CD14-positive monocyte (primary cell): ENCODE data around the gene ALLC. TPM values are rescaled to one million over a fixed set of nuclear protein-coding genes. Genes with fewer than 3 reads are reported as not detected.

Source experiments
- DNase-seq, 3 donors: peaks; one replicate each; pipeline ENCODE4 v3.0.0-alpha.2; 2011 to 2022
- H2AFZ ChIP-seq: 2 replicates; pipeline ENCODE4 v1.6.0; 2012; ENCODE audit warnings: mild to moderate bottlenecking, low read depth, low read length, inconsistent platforms; ENCODE audit not compliant: insufficient read depth, poor library complexity, severe bottlenecking
- H3K27ac ChIP-seq, 2 donors: 1 replicate in 1 of 2; 2 replicates in 1 of 2; pipeline ENCODE4 v1.5.1; 2012 to 2013; ENCODE audit warnings: low read length in 2 of 2, control low read depth in 1 of 2, inconsistent platforms in 1 of 2, low read depth in 1 of 2, mild to moderate bottlenecking in 1 of 2
- H3K27me3 ChIP-seq, 2 donors: one replicate each; pipeline versions ENCODE4 v1.6.0 to v1.6.1; 2011 to 2013; ENCODE audit warnings: low read length in 2 of 2; ENCODE audit not compliant: control insufficient read depth in 2 of 2, insufficient read depth in 2 of 2
- H3K36me3 ChIP-seq, 2 donors: replicated peaks in 1 of 2; 1 replicate in 1 of 2; 2 replicates in 1 of 2; pipeline versions ENCODE4 v1.5.1 to v1.6.1; 2012 to 2013; ENCODE audit warnings: low read length in 2 of 2, control low read depth in 1 of 2, inconsistent platforms in 1 of 2, mild to moderate bottlenecking in 1 of 2; ENCODE audit not compliant: insufficient read depth in 2 of 2, control insufficient read depth in 1 of 2
- H3K4me1 ChIP-seq, 2 donors: 1 replicate in 1 of 2; 2 replicates in 1 of 2; pipeline versions ENCODE4 v1.5.1 to v1.6.1; 2012 to 2013; ENCODE audit warnings: low read length in 2 of 2, control low read depth in 1 of 2, inconsistent platforms in 1 of 2, mild to moderate bottlenecking in 1 of 2, moderate library complexity in 1 of 2; ENCODE audit not compliant: insufficient read depth in 2 of 2, control insufficient read depth in 1 of 2
- H3K4me2 ChIP-seq: replicated peaks from 2 replicates; pipeline ENCODE3; 2012; ENCODE audit warnings: low read length, moderate library complexity, mild to moderate bottlenecking; ENCODE audit not compliant: poor library complexity, severe bottlenecking; ENCODE audit errors: extremely low read depth
- H3K4me3 ChIP-seq, 3 experiments: fragments of 200-600 bp in 1 of 3; sonication (generic) in 1 of 3; replicated peaks in 1 of 3; 1 replicate in 2 of 3; 2 replicates in 1 of 3; pipeline ENCODE4 v1.5.1; 2011 to 2013; ENCODE audit warnings: low read length in 3 of 3, mild to moderate bottlenecking in 3 of 3, control low read depth in 2 of 3, low read depth in 2 of 3, inconsistent platforms in 1 of 3, moderate library complexity in 1 of 3
- H3K79me2 ChIP-seq: 2 replicates; pipeline ENCODE4 v1.6.0; 2012; ENCODE audit warnings: mild to moderate bottlenecking, control low read depth, inconsistent platforms, low read length, moderate library complexity; ENCODE audit not compliant: insufficient read depth
- H3K9ac ChIP-seq: 2 replicates; pipeline ENCODE4 v1.6.0; 2017; ENCODE audit warnings: low read length, mild to moderate bottlenecking; ENCODE audit not compliant: insufficient read depth, poor library complexity, severe bottlenecking
- H3K9me3 ChIP-seq, 2 donors: replicated peaks in 1 of 2; 1 replicate in 1 of 2; 2 replicates in 1 of 2; pipeline versions ENCODE4 v1.5.1 to v1.6.1; 2012 to 2013; ENCODE audit warnings: low read length in 2 of 2, control low read depth in 1 of 2; ENCODE audit not compliant: control insufficient read depth in 1 of 2, insufficient read depth in 1 of 2
- H4K20me1 ChIP-seq: 2 replicates; pipeline ENCODE4 v1.6.0; 2012; ENCODE audit warnings: mild to moderate bottlenecking, low read length, control low read depth, moderate library complexity; ENCODE audit not compliant: insufficient read depth
- H3K27ac Mint-ChIP-seq, 7 donors: one replicate each; pipeline ENCODE4 v1.8.0; 2020; ENCODE audit warnings: mild to moderate bottlenecking in 7 of 7, mixed read lengths in 7 of 7, moderate library complexity in 6 of 7, inconsistent platforms in 2 of 7
- H3K27me3 Mint-ChIP-seq, 3 donors: one replicate each; pipeline ENCODE4 v1.8.0; 2021 to 2022; ENCODE audit warnings: low read depth in 3 of 3, mild to moderate bottlenecking in 3 of 3, mixed read lengths in 3 of 3, moderate library complexity in 3 of 3, inconsistent platforms in 1 of 3
- H3K36me3 Mint-ChIP-seq, 2 donors: one replicate each; pipeline ENCODE4 v1.8.0; 2020; ENCODE audit warnings: mixed read lengths in 2 of 2, inconsistent platforms in 1 of 2, mild to moderate bottlenecking in 1 of 2
- H3K4me1 Mint-ChIP-seq: one replicate; pipeline ENCODE4 v1.8.0; 2020; ENCODE audit warnings: mild to moderate bottlenecking, mixed read lengths
- H3K4me3 Mint-ChIP-seq, 2 donors: one replicate each; pipeline ENCODE4 v1.8.0; 2020; ENCODE audit warnings: mild to moderate bottlenecking in 2 of 2, mixed read lengths in 2 of 2, moderate library complexity in 1 of 2
- H3K9me3 Mint-ChIP-seq, 7 donors: one replicate each; pipeline ENCODE4 v1.8.0; 2020 to 2022; ENCODE audit warnings: mixed read lengths in 7 of 7, mild to moderate bottlenecking in 6 of 7, moderate library complexity in 6 of 7, inconsistent platforms in 2 of 7
- WGBS: methylation state at CpG from one replicate; pipeline ENCODE4 v1.1.5; 2013; ENCODE audit warnings: missing lambda C conversion rate; ENCODE audit not compliant: insufficient coverage; 5-methylcytosine and 5-hydroxymethylcytosine counted together
- intact Hi-C, 2 donors: fragments of 100-400 bp; cut with micrococcal nuclease; formaldehyde crosslinking; loops; one replicate each; pipeline versions ENCODE4 v1.15.0 to v1.15.1; 2023
- polyA plus RNA-seq, 3 donors: library from polyadenylated mRNA; depleted of rRNA in 1 of 3; unstranded in 2 of 3; stranded (reverse) in 1 of 3; fragments of 300-500 nt in 2 of 3; fragments of >200 nt in 1 of 3; fragmentation: Illumina TruSeq in 2 of 3; gene quantifications; 1 replicate in 2 of 3; 2 replicates in 1 of 3; pipeline ENCODE4 v1.2.3, GENCODE V29; 2012 to 2021
- TF ChIP-seq, protein P1 (sequence below): fragments of 200-600 bp; IDR thresholded peaks from one replicate; pipeline ENCODE4 v1.8.0; 2022; ENCODE audit warnings: antibody characterized with exemption, mild to moderate bottlenecking

The ALLC gene
- polyA plus RNA-seq, 3 donors: not detected

DNA sequence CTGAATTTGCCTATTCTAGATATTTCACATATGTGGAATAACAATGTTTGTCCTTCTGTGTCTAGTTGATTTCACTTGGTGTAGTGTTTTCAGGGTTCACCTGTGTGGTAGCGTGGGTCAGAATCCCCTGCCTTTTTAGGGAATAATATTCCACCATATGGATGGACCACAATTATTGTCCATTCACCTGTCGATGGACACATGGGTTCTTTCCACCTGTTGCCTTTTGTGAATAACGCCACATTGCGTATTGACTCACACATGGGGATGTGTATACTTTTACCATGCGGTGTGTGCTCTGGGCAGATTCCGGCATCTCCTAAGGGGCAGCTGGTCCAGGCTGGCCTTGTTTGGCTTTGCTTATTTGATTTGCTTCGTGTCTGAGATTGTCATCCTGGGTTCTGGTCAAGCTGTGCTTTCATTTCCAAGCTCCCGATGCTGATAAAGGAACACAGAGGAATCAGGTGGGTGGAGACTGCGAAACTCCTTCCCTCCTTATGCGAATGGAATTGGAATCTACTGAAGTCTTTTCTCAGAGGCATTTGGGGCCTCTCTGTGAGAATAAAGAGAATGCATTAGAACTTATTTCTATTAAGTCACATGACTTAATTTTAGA lies 18.9 kb upstream of the ALLC start:
- no peaks in the 10 kb centered on the region for H3K79me2 ChIP-seq
- no peak overlapping the region for H3K27ac ChIP-seq
- peaks cover 0 to 12% (median 1%) of the 10 kb centered on the region in 3 donors for H3K27me3 Mint-ChIP-seq
- H3K4me3 Mint-ChIP-seq: no peak overlapping the region
- H3K4me3 ChIP-seq: no peak overlapping the region
- TF ChIP-seq, protein P1, sequence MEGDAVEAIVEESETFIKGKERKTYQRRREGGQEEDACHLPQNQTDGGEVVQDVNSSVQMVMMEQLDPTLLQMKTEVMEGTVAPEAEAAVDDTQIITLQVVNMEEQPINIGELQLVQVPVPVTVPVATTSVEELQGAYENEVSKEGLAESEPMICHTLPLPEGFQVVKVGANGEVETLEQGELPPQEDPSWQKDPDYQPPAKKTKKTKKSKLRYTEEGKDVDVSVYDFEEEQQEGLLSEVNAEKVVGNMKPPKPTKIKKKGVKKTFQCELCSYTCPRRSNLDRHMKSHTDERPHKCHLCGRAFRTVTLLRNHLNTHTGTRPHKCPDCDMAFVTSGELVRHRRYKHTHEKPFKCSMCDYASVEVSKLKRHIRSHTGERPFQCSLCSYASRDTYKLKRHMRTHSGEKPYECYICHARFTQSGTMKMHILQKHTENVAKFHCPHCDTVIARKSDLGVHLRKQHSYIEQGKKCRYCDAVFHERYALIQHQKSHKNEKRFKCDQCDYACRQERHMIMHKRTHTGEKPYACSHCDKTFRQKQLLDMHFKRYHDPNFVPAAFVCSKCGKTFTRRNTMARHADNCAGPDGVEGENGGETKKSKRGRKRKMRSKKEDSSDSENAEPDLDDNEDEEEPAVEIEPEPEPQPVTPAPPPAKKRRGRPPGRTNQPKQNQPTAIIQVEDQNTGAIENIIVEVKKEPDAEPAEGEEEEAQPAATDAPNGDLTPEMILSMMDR: no peak
- H3K9me3 Mint-ChIP-seq: no peaks in the 10 kb centered on the region
- 95% methylated on average over 5 of the region's 10 CpGs for WGBS
- H3K27ac Mint-ChIP-seq: no peak overlapping the region
- H3K9me3 ChIP-seq: no peaks in the 10 kb centered on the region
- no peaks in the 10 kb centered on the region for H3K27me3 ChIP-seq
- intact Hi-C loops: no loop called here
- H2AFZ ChIP-seq: no peak overlapping the region
- no peak for DNase-seq
- no peaks in the 10 kb centered on the region for H4K20me1 ChIP-seq
- no peaks in the 10 kb centered on the region for H3K36me3 ChIP-seq
- H3K4me1 ChIP-seq: no peaks in the 10 kb centered on the region
- H3K36me3 Mint-ChIP-seq: no peaks in the 10 kb centered on the region
- H3K4me2 ChIP-seq: no peak overlapping the region
- no peak overlapping the region for H3K9ac ChIP-seq
- H3K4me1 Mint-ChIP-seq: no peaks in the 10 kb centered on the region

DNA sequence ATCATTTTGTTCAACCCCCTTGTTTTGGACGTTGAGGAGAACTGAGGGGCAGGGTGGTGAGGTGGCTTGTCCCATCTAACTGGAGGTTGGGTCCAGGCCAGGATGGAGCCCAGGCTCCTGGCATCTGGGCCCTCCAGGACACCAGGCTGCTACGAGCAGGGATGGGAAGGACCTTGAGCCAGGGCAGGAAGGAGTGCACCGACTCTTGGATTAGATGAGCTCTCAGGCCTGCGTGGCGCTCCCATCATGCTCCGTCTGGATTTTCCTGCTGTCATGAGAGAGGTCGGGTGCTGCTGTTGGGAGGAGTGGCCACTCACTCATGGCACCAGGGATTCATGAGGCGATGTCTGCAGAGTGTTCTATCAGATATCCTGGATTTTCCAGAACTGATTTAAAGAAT lies 18.3 kb upstream of the ALLC start:
- intact Hi-C loops: no loop called here
- Mint-ChIP-seq H3K9me3 (no peaks in the 10 kb centered on the region), H3K36me3 (no peaks in the 10 kb centered on the region), H3K4me1 (no peaks in the 10 kb centered on the region), H3K4me3 (no peak overlapping the region), H3K27ac (no peak overlapping the region), H3K27me3 (peaks cover 0 to 12% (median 1%) of the 10 kb centered on the region in 3 donors)
- TF ChIP-seq, protein P1: no peak
- no peak for DNase-seq
- 81% methylated on average over 8 of the region's 8 CpGs for WGBS
- no peak overlapping the region for H3K4me2 ChIP-seq
- H3K9ac ChIP-seq: no peak overlapping the region
- no peak overlapping the region for H2AFZ ChIP-seq
- H3K27ac ChIP-seq: no peak overlapping the region
- no peak overlapping the region for H3K4me3 ChIP-seq
- H3K4me1 ChIP-seq: no peaks in the 10 kb centered on the region
- H3K79me2 ChIP-seq: no peaks in the 10 kb centered on the region
- no peaks in the 10 kb centered on the region for H3K27me3 ChIP-seq
- H4K20me1 ChIP-seq: no peaks in the 10 kb centered on the region
- H3K9me3 ChIP-seq: no peaks in the 10 kb centered on the region
- no peaks in the 10 kb centered on the region for H3K36me3 ChIP-seq
